ENCODE measurements around the gene HBEGF.

Gene HBEGF

DNA sequence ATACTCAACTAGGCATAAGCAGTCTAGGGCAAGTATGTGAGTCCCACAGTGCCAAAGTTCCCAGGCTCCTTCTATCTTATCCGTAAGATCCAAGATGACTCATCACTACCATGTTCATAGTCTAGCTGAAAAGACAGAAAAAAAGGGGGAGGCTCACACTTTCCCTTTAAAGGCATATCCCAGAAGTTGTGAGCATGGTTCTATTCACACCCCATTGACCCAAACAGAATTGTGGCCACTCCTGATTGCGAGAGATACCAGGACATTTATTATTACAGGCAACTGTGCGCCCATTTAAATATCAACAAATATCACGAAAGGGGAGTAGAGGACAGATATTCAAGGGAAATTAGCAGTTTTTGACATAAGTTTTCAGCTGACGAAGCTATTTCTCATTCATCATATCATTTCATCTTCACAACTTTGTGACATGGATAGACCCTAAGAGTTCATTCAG is 35.4 kb downstream of the HBEGF start:
- in situ Hi-C loops (cut with HindIII; ENCODE audit: low sequenced_read_pairs): loop anchor here (5.0 kb wide), 2 partner anchors 36 to 74 kb away; partner anchors contain the start of gene HBEGF

GRCh38 chr5:140310434-140310833 is 36.0 kb downstream of the HBEGF start:
- in situ Hi-C loops (cut with HindIII; ENCODE audit: low sequenced_read_pairs): loop anchor here (5.0 kb wide), 2 partner anchors 37 to 73 kb away; partner anchors contain the start of gene HBEGF

DNA sequence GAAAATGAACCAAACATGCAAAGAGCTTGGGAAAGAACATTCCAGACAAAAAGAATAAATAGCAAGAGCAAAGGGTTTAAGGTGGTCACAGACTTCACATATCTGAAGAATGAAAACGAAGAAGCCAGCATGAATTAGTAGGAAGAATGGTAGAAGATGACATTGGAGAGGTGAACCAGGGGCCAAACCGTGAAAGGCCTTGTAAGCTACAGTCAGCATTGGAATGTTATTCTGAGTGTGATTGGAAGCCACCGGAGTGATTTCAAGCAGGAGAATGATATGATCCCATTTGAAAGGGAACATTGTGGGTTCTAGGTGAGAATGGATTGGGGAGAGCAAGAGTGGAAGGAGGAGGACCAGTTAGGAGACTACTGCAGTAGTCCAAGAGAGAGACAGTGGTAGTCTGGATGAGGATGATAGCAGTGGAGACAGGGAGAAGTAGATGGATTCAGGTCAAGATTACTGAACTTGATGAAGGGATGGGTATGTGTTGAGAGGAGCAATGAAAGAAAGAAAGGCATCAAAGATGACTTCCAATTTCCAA is 36.6 kb downstream of the HBEGF start:
- in situ Hi-C loops (cut with HindIII; ENCODE audit: low sequenced_read_pairs): loop anchor here (5.0 kb wide), 2 partner anchors 38 to 72 kb away; partner anchors contain the start of gene HBEGF

DNA sequence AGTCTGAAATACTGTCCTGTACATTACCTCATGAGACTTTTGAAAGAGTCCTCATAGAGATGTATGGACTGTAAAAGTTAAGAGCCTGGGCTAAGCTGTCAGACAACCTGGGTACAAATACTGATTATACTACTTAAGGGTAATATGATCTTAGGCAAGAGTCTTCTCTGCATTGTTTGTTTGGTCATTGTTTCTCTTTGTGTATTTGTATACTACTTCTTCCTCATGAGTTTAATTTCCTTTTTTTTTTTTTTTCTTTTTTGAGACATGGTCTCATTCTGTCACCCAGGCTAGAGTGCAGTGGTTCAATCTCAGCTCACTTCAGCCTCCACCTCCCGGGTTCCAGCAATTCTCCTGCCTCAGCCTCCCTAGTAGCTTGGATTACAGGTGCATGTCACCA is 40.9 kb downstream of the HBEGF start:
- in situ Hi-C loops (cut with HindIII; ENCODE audit: low sequenced_read_pairs): no loop called here

DNA sequence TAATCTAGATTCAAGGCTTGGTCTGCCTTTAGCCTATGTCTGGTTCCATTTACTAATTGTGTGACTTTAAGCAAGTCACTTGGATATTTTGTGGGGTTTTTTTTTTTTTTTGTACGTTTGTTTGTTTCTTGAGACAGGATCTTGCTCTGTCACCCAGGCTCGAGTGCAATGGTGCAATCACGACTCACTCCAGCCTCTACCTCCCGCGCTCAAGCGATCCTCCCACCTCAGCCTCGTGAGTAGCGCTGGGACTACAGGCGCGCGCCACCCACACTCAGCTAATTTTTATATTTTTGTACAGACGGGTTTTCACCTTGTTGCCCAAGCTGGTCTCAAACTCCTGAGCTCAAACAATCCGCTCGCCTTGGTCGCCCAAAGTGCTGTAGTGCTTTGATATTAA is 42.4 kb downstream of the HBEGF start:
- in situ Hi-C loops (cut with HindIII; ENCODE audit: low sequenced_read_pairs): no loop called here

- in situ Hi-C loops (cut with HindIII; ENCODE audit: low sequenced_read_pairs): no loop called here
Measured at GRCh38 chr5:140302786-140303639, 43.4 kb downstream of the HBEGF start, which contains the start of gene PFDN1. Gene PFDN1 (minus strand): TSS chr5:140303101. CDS start chr5:140303073, 28 bp downstream.

- in situ Hi-C loops (cut with HindIII; ENCODE audit: low sequenced_read_pairs): no loop called here
Measured at GRCh38 chr5:140301136-140301535, 45.3 kb downstream of the HBEGF start.

DNA sequence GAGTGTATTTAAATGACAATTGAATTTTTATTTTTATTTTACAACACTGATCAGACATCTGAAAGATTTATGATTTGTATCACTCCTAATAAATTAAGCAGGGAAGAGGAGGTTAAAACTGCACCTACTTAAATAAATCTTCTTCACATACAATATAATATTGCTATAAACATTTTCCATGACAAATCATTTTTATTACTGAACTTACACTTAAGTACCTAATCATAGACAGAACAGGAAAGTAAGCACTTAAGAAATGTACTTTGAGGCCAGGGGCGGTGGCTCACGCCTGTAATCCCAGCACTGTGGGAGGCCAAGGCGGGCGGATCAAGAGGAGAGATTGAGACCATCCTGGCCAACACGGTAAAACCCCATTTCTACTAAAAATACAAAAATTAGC is 47.3 kb downstream of the HBEGF start:
- in situ Hi-C loops (cut with HindIII; ENCODE audit: low sequenced_read_pairs): no loop called here

- in situ Hi-C loops (cut with HindIII; ENCODE audit: low sequenced_read_pairs): no loop called here
Measured at GRCh38 chr5:140298183-140298601, 48.2 kb downstream of the HBEGF start.

DNA sequence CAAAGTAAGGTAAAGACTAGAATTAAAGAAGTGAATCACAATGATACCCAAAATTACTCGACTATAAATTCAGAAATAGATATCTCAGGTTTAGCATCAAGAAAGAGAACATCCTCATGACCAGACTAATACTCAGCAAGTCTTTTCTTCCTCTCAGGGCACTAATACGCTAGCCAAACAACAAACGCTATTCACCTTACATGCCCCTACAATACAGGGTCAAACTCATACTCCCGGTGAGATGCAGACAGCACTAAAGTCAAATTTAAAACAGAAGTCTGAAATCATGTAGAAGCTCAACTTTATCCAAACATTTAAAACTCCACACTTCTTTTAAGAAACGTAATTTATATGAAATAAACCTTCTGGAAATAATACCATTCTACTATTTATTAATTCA is 49.1 kb downstream of the HBEGF start:
- in situ Hi-C loops (cut with HindIII; ENCODE audit: low sequenced_read_pairs): no loop called here

GRCh38 chr5:140296289-140296688 is 50.1 kb downstream of the HBEGF start:
- in situ Hi-C loops (cut with HindIII; ENCODE audit: low sequenced_read_pairs): no loop called here

GRCh38 chr5:140295414-140295813 is 51.0 kb downstream of the HBEGF start:
- in situ Hi-C loops (cut with HindIII; ENCODE audit: low sequenced_read_pairs): no loop called here

DNA sequence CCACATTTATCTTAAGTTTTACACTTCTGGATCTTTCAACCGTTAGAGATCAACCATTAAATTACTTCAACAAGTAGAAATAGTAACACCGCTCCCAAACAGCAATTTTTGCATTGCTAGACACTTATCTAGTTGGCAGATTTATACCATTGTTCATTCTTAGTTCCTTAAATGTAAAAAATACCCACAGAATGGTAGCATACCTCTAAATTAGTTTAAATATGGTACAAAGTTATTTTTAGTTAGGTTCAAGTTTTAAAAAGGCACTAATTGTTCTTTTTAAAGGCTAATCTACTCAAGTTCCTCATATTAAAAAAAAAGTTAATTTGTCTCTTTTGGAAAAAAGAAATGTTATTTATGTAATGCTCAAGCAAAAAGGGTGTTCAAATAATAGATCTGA is 51.6 kb downstream of the HBEGF start:
- in situ Hi-C loops (cut with HindIII; ENCODE audit: low sequenced_read_pairs): no loop called here

- in situ Hi-C loops (cut with HindIII; ENCODE audit: low sequenced_read_pairs): no loop called here
Measured at GRCh38 chr5:140293849-140294100, 52.6 kb downstream of the HBEGF start.

GRCh38 chr5:140293091-140293848 is 53.1 kb downstream of the HBEGF start:
- in situ Hi-C loops (cut with HindIII; ENCODE audit: low sequenced_read_pairs): no loop called here

DNA sequence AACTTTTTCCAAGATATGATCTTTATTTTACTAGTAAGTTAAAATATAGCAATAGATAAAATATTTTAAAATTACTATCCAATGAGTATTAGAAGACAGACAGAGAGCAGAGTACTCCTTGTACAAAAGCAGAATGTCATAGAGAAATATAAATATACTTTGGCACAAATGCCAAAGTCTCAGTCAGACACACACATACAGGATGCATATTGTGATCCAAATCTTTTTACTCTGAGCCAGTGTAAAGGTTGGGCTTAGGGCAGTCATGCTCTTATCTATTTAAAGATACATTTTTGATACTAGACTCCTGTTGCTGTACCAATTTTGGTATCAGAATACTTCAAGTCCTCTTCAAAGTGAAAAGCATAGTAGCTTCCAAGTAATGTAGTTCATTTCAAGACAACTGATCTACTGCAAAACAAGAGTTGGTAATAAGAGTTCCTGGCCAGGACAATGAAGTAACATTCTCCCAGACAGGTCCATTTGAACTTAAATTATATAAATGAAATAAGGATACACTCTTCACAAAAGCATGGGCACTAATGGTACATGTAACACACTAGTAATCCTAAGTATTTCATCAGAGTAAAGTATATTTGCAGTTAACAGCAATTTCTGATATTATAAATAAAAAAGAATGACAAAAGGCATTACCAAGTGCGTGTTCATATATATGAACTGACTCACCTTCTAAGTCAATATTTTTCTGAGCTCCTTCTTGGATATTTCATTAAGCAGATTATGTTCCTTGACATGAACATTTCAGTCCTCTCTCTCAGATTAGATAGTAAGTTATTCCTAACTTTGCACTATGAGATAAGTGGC is 54.0 kb downstream of the HBEGF start:
- in situ Hi-C loops (cut with HindIII; ENCODE audit: low sequenced_read_pairs): no loop called here

GRCh38 chr5:140287801-140288521 is 58.4 kb downstream of the HBEGF start:
- in situ Hi-C loops (cut with HindIII; ENCODE audit: low sequenced_read_pairs): no loop called here

GRCh38 chr5:140286424-140286823 is 60.0 kb downstream of the HBEGF start:
- in situ Hi-C loops (cut with HindIII; ENCODE audit: low sequenced_read_pairs): no loop called here

DNA sequence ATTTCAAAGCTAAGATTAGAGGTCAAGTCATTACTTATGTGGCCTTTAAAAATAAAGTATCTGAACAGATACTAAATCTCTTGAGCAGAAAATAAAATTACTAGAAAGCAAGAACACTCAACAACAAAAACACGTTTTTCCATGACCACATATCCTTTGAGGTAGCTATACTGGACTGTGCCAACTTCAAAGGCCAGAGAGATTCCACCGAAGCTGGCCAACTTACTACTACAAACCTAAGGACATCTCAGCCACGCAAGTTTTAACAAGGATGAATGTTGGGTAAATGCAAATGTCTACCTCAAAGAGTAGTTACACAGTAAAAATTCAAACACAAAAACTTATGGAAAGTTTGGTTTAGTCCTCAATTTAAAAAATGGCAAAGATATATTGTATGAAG is 62.4 kb downstream of the HBEGF start:
- in situ Hi-C loops (cut with HindIII; ENCODE audit: low sequenced_read_pairs): no loop called here
